H1 (cell line): ENCODE data around the gene PPIAL4G. TPM values are rescaled to one million over a fixed set of nuclear protein-coding genes. Genes with fewer than 3 reads are reported as not detected.
"Not testable (repeated sequence)": the region's sequence is repeated elsewhere in the genome, so short reads cannot be mapped to it uniquely, and the experiment has no call there.

Experiments
- CTCF ChIA-PET: fragments of 300-600 bp; sonication (Branson Sonifier 250); formaldehyde crosslinking; loops from one replicate; lab custom pipeline; 2021; ENCODE audit not compliant: partially characterized antibody; lab: Charles Lee
- POLR2A ChIA-PET: fragments of 300-600 bp; sonication (Branson Sonifier 250); formaldehyde crosslinking; loops from one replicate; lab custom pipeline; 2021; ENCODE audit warnings: inconsistent platforms; ENCODE audit not compliant: partially characterized antibody; lab: Charles Lee
- DNase-seq, 2 experiments: peaks; one replicate each; pipeline versions ENCODE4 v3.0.0 to v3.0.0-alpha.2; 2010 to 2022; ENCODE audit warnings: low spot score in 2 of 2, low read depth in 1 of 2, mixed read lengths in 1 of 2
- FAIRE-seq: peaks from 2 replicates; lab custom pipeline; 2011; peaks lifted over from hg19 to GRCh38; lab: Jason Lieb, UNC
- H2AFZ ChIP-seq: 2 replicates; pipeline ENCODE4 v1.8.1; 2012; ENCODE audit warnings: low read length, inconsistent platforms
- H2AK5ac ChIP-seq: 2 replicates; pipeline ENCODE4 v1.6.1; 2013; ENCODE audit warnings: low read depth, low read length
- H2BK120ac ChIP-seq: replicated peaks from 2 replicates; pipeline ENCODE3; 2013; ENCODE audit warnings: low read depth, low read length, inconsistent platforms
- H2BK12ac ChIP-seq: 2 replicates; pipeline ENCODE4 v1.6.1; 2013; ENCODE audit warnings: low read depth, low read length
- H2BK15ac ChIP-seq: 2 replicates; pipeline ENCODE4 v1.6.1; 2013; ENCODE audit warnings: low read length
- H2BK20ac ChIP-seq: 2 replicates; pipeline ENCODE4 v1.6.1; 2013; ENCODE audit warnings: low read length
- H2BK5ac ChIP-seq: 2 replicates; pipeline ENCODE4 v1.6.1; 2013; ENCODE audit warnings: low read depth, low read length
- H3K14ac ChIP-seq: 2 replicates; pipeline ENCODE4 v1.6.1; 2013; ENCODE audit warnings: inconsistent platforms; ENCODE audit not compliant: insufficient read length
- H3K18ac ChIP-seq: 2 replicates; pipeline ENCODE4 v1.6.1; 2013; ENCODE audit warnings: low read length; ENCODE audit errors: extremely low read depth
- H3K23ac ChIP-seq: 2 replicates; pipeline ENCODE4 v1.6.1; 2013; ENCODE audit warnings: inconsistent platforms; ENCODE audit not compliant: insufficient read length
- H3K23me2 ChIP-seq: 2 replicates; pipeline ENCODE4 v1.6.1; 2013; ENCODE audit warnings: low read depth, low read length
- H3K27ac ChIP-seq: 2 replicates; pipeline ENCODE4 v1.6.1; 2011; ENCODE audit warnings: low read depth, low read length, inconsistent platforms
- H3K27me3 ChIP-seq, 4 experiments: replicated peaks in 1 of 4; 1 replicate in 1 of 4; 2 replicates in 3 of 4; pipeline versions ENCODE4 v1.6.1 to v1.8.1; 2011 to 2013; ENCODE audit warnings: low read length in 3 of 4, mild to moderate bottlenecking in 3 of 4, inconsistent platforms in 2 of 4, mixed read lengths in 2 of 4, moderate library complexity in 1 of 4; ENCODE audit not compliant: control insufficient read depth in 3 of 4, insufficient read depth in 3 of 4; ENCODE audit errors: extremely low read depth in 1 of 4
- H3K36me3 ChIP-seq, 4 experiments: 2 replicates each; pipeline versions ENCODE4 v1.6.1 to v1.8.1; 2011 to 2013; ENCODE audit warnings: mild to moderate bottlenecking in 4 of 4, low read length in 3 of 4, moderate library complexity in 2 of 4, control low read depth in 1 of 4, inconsistent platforms in 1 of 4; ENCODE audit not compliant: insufficient read depth in 4 of 4, control insufficient read depth in 2 of 4
- H3K4ac ChIP-seq: replicated peaks from 2 replicates; pipeline ENCODE3; 2013; ENCODE audit warnings: low read length, low read depth, mixed read lengths, inconsistent platforms; ENCODE audit not compliant: insufficient read length
- H3K4me1 ChIP-seq, 4 experiments: replicated peaks in 1 of 4; 1 replicate in 1 of 4; 2 replicates in 3 of 4; pipeline versions ENCODE4 v1.6.1 to v1.8.1; 2011 to 2013; ENCODE audit warnings: low read length in 3 of 4, inconsistent platforms in 2 of 4, mixed read lengths in 1 of 4; ENCODE audit not compliant: insufficient read depth in 4 of 4, control insufficient read depth in 3 of 4
- H3K4me2 ChIP-seq, 2 experiments: 2 replicates each; pipeline versions ENCODE4 v1.6.1 to v1.8.1; 2011 to 2013; ENCODE audit warnings: low read depth in 2 of 2, low read length in 2 of 2, control low read depth in 1 of 2, inconsistent platforms in 1 of 2, mild to moderate bottlenecking in 1 of 2; ENCODE audit not compliant: insufficient read depth in 1 of 2
- H3K4me3 ChIP-seq, 4 experiments: fragments of 200-600, 300-600 bp in 1 of 4; sonication (generic), shearing (Covaris generic), sonication (Bioruptor Twin) in 1 of 4; 2 replicates each; pipeline versions ENCODE4 v1.5.1 to v1.8.1; 2011 to 2016; ENCODE audit warnings: low read length in 4 of 4, low read depth in 3 of 4, control low read depth in 2 of 4, inconsistent platforms in 2 of 4, mild to moderate bottlenecking in 2 of 4, mixed read lengths in 1 of 4, moderate library complexity in 1 of 4; ENCODE audit not compliant: insufficient read depth in 2 of 4; ENCODE audit errors: extremely low read depth in 1 of 4
- H3K56ac ChIP-seq: replicated peaks from 2 replicates; pipeline ENCODE3; 2013; ENCODE audit warnings: low read depth, mild to moderate bottlenecking, mixed read lengths, low read length, inconsistent platforms; ENCODE audit not compliant: insufficient read length
- H3K79me1 ChIP-seq: 2 replicates; pipeline ENCODE4 v1.6.1; 2013; ENCODE audit warnings: low read depth, low read length, control low read depth
- H3K79me2 ChIP-seq, 2 experiments: 2 replicates each; pipeline versions ENCODE4 v1.6.1 to v1.8.1; 2012 to 2013; ENCODE audit warnings: low read length in 2 of 2, mild to moderate bottlenecking in 2 of 2, inconsistent platforms in 1 of 2; ENCODE audit not compliant: insufficient read depth in 2 of 2, control insufficient read depth in 1 of 2
- H3K9ac ChIP-seq, 4 experiments: replicated peaks in 1 of 4; 1 replicate in 1 of 4; 2 replicates in 3 of 4; pipeline versions ENCODE4 v1.6.1 to v1.8.1; 2011 to 2013; ENCODE audit warnings: low read depth in 3 of 4, low read length in 3 of 4, control low read depth in 2 of 4, mild to moderate bottlenecking in 2 of 4, moderate library complexity in 2 of 4, inconsistent platforms in 1 of 4; ENCODE audit errors: extremely low read depth in 1 of 4
- H3K9me3 ChIP-seq, 2 experiments: 2 replicates each; pipeline versions ENCODE4 v1.6.1 to v1.8.1; 2012 to 2013; ENCODE audit warnings: mild to moderate bottlenecking in 2 of 2, moderate library complexity in 2 of 2, control low read depth in 1 of 2, inconsistent platforms in 1 of 2, low read depth in 1 of 2, low read length in 1 of 2, mixed read lengths in 1 of 2; ENCODE audit not compliant: insufficient read depth in 2 of 2
- H4K20me1 ChIP-seq, 2 experiments: replicated peaks in 1 of 2; 2 replicates each; pipeline versions ENCODE3 to v1.8.1; 2011 to 2013; ENCODE audit warnings: inconsistent platforms in 2 of 2, low read length in 2 of 2, mild to moderate bottlenecking in 1 of 2; ENCODE audit not compliant: insufficient read depth in 2 of 2, control insufficient read depth in 1 of 2
- H4K5ac ChIP-seq: 2 replicates; pipeline ENCODE4 v1.6.1; 2013; ENCODE audit warnings: low read length, low read depth, mixed read lengths, inconsistent platforms; ENCODE audit not compliant: insufficient read length
- H4K8ac ChIP-seq: 2 replicates; pipeline ENCODE4 v1.8.0; 2013; ENCODE audit warnings: mild to moderate bottlenecking, moderate library complexity, low read length, inconsistent platforms; ENCODE audit not compliant: insufficient read depth; ENCODE audit errors: extremely low read depth
- H4K91ac ChIP-seq: replicated peaks from 2 replicates; pipeline ENCODE3; 2013; ENCODE audit warnings: low read length, mixed read lengths, inconsistent platforms; ENCODE audit not compliant: insufficient read length
- WGBS, 2 experiments: shearing (Covaris generic) in 1 of 2; methylation state at CpG; one replicate each; pipeline versions ENCODE4 v1.1.6 to v1.1.7; 2013 to 2015; ENCODE audit warnings: low lambda C conversion rate in 2 of 2, mixed read lengths in 2 of 2, inconsistent platforms in 1 of 2, low coverage in 1 of 2, missing lambda C conversion rate in 1 of 2; ENCODE audit not compliant: insufficient replicate concordance in 2 of 2, insufficient coverage in 1 of 2, insufficient read length in 1 of 2; ENCODE audit errors: extremely low coverage in 1 of 2, missing lambda C conversion rate in 1 of 2; 5-methylcytosine and 5-hydroxymethylcytosine counted together
- long read RNA-seq, 2 experiments: library from RNA in 1 of 2; library from capped mRNA in 1 of 2; stranded (forward); transcript quantifications; one replicate each; pipeline ENCODE4 v2.0.0, GENCODE V29; 2021; ENCODE audit warnings: inconsistent platforms in 1 of 2
- polyA minus RNA-seq, 3 experiments: library from RNA; depleted of rRNA, polyadenylated mRNA; stranded (reverse); fragments of >200 nt; gene quantifications; 1 replicate in 2 of 3; 2 replicates in 1 of 3; pipeline ENCODE4 v1.2.3, GENCODE V29; 2011
- polyA plus RNA-seq, 7 experiments: library from polyadenylated mRNA; depleted of rRNA in 3 of 7; stranded (reverse) in 5 of 7; unstranded in 2 of 7; fragments of >200 nt in 5 of 7; fragments of 200-250 nt in 2 of 7; gene quantifications; 1 replicate in 5 of 7; 2 replicates in 1 of 7; 4 replicates in 1 of 7; pipeline versions ENCODE4 v1.2.1 to v1.2.3, GENCODE V29; 2011 to 2013; ENCODE audit warnings: missing spikeins in 2 of 7, mixed read lengths in 2 of 7
- total RNA-seq: library from RNA; stranded (reverse); fragmentation: NEBNext Ultra II Directional; extraction: Animal tissue kit (Norgen Biotek cat#: 25700); gene quantifications from 2 replicates; pipeline ENCODE4 v1.2.1, GENCODE V29; 2021

Gene PPIAL4G
- total RNA-seq = not detected in 2 replicates
- polyA plus RNA-seq (2011; rRNA removed) = not detected in 2 replicates
- not detected for polyA plus RNA-seq (2011; cell fraction: cytosol; rRNA removed)
- polyA plus RNA-seq (2011; cell fraction: nucleus; rRNA removed) = not detected
- polyA plus RNA-seq (2012, experiment 1 of 2) = not detected in 4 replicates
- not detected for polyA plus RNA-seq (2012, experiment 2 of 2)
- 0.02 TPM for polyA plus RNA-seq (2013, experiment 1 of 2)
- not detected for polyA plus RNA-seq (2013, experiment 2 of 2)
- not detected in 2 replicates for polyA minus RNA-seq (2011; rRNA and poly(A)+ RNA removed)
- polyA minus RNA-seq (2011; cell fraction: cytosol; rRNA and poly(A)+ RNA removed) = not detected
- not detected for polyA minus RNA-seq (2011; cell fraction: nucleus; rRNA and poly(A)+ RNA removed)
- long read RNA-seq, experiment 1, partial matches to known transcripts = 0 of 1 reads
- long read RNA-seq, experiment 1, other reads (novel, unspliced or antisense) = 0 of 1 reads
- long read RNA-seq, experiment 2 = 0 reads

DNA sequence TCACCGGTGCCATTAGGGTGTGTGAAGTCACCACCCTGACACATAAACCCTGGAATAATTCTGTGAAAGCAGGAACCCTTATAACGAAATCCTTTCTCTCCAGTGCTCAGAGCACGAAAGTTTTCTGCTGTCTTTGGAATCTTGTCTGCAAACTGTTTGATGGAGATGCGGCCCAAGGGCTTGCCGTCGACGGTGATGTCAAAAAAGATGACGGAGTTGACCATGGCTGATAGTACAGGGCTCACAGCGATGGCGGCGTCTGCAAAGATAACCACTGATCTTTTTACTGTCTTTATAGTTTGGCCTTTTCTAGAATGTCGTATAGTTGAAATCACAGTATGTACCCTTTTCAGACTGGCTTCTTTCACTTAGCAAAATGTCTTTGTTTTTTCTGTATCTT lies at the start of gene PPIAL4G:
PPIAL4G (minus strand) TSS at position 274 of the 400 bp plus-strand sequence; CDS start at position 224, 50 bp downstream.
- H2BK5ac ChIP-seq, H3K56ac ChIP-seq, H3K23ac ChIP-seq, H3K9me3 ChIP-seq, H3K27ac ChIP-seq, H3K79me1 ChIP-seq, H2BK120ac ChIP-seq, H4K20me1 ChIP-seq, H3K4me3 ChIP-seq, H3K18ac ChIP-seq, H4K8ac ChIP-seq, CTCF ChIA-PET, H3K9ac ChIP-seq, H2AK5ac ChIP-seq, FAIRE-seq, H3K4me1 ChIP-seq, DNase-seq, H3K4me2 ChIP-seq, POLR2A ChIA-PET, H3K4ac ChIP-seq, H2BK12ac ChIP-seq, H4K5ac ChIP-seq, H3K27me3 ChIP-seq, H2BK20ac ChIP-seq, H3K23me2 ChIP-seq, H2AFZ ChIP-seq, H2BK15ac ChIP-seq, H3K36me3 ChIP-seq, H4K91ac ChIP-seq, H3K79me2 ChIP-seq, H3K14ac ChIP-seq: not testable (repeated sequence)
- 93% methylated on average over 12 of the region's 12 CpGs; no CpG with 5 or more reads in 1 of the 2 experiments for WGBS, 2 experiments
